Stimulated activated CD4-positive, alpha-beta T cell treated with anti-CD3 and anti-CD28 coated beads, Interleukin-4, amount 100 ng/mL, for 24 hours (primary cell): Measurements from ENCODE around the gene GBF1.

ENCODE experiments used
- DNase-seq: peaks from one replicate; pipeline ENCODE4 v3.0.0-alpha.2; 2020

The GBF1 gene

DNA sequence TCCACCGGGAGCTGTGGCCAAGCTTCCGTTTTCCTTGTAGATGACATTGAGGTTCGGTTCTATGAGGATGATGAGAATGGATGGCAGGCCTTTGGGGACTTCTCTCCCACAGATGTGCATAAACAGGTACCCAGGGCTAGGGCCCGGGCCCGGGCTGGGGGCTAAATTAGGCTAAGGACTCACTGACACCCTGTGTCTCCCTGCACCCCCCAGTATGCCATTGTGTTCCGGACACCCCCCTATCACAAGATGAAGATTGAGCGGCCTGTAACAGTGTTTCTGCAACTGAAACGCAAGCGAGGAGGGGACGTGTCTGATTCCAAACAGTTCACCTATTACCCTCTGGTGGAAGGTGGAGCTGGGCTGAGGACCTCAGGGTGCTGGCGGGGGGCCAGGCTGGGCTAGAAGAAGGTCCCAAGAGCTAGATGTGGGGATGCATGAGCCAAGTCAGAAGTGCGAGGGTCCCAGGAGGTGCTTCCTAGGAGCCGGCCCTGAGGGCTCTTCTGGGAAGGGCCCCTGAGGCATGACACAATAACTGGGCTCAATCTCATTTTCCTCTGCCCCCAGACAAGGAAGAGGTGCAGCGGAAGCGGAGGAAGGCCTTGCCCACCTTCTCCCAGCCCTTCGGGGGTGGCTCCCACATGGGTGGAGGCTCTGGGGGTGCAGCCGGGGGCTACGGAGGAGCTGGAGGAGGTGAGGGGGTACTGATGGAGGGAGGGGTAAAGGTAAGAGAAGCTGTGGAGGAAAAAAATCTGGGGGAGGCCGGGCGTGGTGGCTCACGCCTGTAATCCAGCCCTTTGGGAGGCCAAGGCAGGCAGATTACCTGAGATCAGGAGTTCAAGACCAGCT lies 153.1 kb downstream of the GBF1 start:
- DNase-seq, result no peak

DNA sequence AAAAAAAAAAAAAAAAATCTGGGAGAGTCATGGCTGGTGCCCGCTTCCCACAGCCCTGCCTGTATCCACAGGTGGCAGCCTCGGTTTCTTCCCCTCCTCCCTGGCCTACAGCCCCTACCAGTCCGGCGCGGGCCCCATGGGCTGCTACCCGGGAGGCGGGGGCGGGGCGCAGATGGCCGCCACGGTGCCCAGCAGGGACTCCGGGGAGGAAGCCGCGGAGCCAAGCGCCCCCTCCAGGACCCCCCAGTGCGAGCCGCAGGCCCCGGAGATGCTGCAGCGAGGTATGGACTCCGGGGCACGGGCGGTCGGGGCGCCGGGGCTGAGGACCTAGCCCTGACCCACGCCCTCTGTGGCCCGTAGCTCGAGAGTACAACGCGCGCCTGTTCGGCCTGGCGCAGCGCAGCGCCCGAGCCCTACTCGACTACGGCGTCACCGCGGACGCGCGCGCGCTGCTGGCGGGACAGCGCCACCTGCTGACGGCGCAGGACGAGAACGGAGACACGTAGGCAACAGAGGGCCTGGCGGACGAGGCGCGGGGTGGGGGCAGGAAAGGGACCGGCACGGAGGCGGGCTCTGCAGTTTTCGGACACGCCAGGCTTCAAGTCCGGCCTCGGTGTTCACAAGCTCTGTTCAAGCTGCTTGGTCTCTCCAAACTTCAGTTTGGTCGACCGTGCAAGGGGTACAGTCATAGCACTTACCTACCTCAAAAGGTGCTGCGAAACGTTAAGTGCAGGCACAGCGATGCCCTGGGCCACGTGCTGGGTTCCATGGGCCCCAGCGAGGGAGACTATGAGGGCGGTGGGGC lies 154.1 kb downstream of the GBF1 start:
- DNase-seq, result peak; percentile 86

DNA sequence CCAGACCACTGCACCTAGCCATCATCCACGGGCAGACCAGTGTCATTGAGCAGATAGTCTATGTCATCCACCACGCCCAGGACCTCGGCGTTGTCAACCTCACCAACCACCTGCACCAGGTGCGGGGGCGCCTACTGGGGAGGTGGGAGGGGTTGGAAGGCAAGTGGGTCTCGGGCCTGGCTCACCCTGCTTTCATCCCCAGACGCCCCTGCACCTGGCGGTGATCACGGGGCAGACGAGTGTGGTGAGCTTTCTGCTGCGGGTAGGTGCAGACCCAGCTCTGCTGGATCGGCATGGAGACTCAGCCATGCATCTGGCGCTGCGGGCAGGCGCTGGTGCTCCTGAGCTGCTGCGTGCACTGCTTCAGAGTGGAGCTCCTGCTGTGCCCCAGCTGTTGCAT lies 154.7 kb downstream of the GBF1 start:
- no peak for DNase-seq

DNA sequence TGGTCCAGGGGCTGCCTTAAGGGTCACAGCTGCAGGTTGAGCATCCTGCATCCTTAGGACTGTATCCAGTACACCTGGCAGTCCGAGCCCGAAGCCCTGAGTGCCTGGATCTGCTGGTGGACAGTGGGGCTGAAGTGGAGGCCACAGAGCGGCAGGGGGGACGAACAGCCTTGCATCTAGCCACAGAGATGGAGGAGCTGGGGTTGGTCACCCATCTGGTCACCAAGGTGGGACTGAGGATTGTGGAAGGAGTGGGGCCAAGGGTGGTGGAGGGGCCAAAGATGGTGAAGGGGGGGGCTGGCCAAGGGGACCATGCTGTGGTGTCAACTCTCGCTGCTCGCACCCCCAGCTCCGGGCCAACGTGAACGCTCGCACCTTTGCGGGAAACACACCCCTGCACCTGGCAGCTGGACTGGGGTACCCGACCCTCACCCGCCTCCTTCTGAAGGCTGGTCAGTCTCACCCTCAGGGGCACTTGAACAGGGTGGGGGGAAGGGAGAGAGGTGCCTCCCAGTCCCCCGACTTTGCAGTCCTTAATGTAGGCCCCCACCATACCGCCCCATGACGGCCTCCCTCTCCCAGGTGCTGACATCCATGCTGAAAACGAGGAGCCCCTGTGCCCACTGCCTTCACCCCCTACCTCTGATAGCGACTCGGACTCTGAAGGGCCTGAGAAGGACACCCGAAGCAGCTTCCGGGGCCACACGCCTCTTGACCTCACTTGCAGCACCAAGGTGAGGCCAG lies 155.4 kb downstream of the GBF1 start:
- DNase-seq, result no peak

DNA sequence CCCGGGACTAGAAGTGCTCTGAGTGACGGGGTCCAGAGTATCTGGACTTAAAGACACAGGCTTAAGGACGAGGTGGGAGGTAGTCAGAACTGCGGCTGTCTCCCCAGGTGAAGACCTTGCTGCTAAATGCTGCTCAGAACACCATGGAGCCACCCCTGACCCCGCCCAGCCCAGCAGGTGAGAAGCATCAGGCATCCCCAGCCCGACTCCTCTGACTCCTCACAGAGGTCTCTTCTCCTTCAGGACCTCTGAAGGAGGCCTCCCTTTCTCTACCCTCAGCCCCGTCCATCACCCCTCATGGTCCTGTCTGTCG lies 156.0 kb downstream of the GBF1 start:
- DNase-seq, result no peak

DNA sequence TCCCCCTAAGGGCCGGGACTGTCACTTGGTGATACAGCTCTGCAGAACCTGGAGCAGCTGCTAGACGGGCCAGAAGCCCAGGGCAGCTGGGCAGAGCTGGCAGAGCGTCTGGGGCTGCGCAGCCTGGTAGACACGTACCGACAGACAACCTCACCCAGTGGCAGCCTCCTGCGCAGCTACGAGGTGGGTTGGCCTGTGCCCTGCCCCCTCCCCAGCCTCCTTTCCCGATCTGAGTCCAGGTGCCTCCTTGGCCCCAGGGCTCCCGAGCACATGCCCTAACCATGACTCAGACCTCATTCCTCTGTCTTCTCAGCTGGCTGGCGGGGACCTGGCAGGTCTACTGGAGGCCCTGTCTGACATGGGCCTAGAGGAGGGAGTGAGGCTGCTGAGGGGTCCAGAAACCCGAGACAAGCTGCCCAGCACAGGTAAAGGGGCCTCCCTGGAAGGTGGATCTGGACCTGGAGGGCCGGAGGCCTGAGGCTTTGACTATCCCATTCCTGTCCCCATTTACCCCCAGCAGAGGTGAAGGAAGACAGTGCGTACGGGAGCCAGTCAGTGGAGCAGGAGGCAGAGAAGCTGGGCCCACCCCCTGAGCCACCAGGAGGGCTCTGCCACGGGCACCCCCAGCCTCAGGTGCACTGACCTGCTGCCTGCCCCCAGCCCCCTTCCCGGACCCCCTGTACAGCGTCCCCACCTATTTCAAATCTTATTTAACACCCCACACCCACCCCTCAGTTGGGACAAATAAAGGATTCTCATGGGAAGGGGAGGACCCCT lies 156.6 kb downstream of the GBF1 start:
- DNase-seq, result no peak

DNA sequence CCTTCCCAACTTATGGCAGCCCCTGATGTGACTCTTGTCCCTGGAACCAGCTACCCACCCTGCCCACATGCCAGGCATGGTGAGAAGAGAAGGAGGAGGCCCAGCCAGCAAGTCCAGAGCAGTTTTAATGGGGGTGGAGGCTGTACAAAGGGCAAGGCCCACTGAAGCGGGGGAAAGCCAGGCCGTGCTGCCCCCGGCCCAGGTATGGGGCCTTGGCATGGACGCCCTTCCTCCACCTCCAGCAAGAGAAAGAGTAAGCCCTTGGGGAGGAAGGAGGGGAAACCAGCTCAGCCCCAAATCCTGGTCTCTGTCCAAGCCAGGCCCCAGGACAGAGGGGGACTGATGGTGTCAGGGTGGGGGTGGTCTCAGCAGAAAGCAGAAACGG lies 157.2 kb downstream of the GBF1 start:
- DNase-seq, result no peak

DNA sequence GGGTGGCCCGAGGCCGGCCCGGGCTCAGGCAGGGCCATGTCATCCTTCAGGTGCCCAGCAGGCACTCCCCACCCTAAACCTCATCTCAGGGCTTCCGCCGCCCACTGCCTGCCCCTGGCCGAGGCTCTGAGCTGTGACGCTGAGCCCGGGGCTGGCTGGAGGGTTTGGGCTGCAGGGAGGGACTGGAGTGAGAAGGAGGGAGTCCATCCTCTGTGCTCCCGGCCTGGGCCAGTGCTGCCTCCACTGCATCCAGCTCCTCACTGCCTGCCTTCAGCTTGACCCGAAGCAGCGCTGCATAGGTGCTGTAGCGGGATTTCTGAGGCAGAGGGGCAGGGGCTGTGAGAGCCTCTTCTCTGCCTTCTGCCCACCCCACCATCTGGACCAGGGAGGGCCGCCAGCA lies 157.8 kb downstream of the GBF1 start:
- DNase-seq, result no peak

DNA sequence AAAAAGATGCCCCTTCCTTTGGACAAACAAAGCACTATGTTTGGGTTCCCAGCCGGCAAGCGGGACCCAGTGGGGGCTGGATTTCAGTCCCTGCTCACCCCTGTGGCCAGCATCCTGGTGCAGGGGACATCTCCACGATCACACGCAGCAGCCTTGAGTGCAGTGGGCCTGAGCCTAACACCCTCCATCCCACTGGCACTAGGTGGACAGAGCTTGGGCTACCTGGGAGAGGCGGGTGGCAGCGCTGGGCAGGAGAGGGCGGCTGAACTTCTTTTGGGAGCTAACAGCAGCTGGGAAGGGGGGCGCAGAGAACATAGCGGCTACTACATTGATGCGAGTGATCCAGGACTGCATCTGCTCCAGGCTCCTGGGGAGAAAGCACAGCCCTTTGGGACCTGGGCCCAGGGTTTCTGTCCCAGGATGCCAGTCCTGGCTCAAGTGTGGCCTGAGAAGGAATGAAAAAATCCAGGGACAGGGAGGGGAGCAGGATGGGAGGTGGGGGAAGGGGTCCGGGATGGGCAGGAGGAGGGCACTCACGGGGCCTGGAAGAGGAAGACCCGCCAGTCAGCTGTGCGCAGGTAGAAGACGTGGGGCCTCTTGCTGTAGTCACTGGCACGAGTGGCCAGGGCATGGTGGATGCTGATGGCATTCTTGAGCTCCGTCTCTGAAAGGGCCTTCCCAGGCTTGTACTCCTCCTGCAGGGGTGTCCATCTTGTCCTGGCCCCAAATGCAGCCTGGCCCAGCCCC lies 159.2 kb downstream of the GBF1 start:
- DNase-seq, result no peak

DNA sequence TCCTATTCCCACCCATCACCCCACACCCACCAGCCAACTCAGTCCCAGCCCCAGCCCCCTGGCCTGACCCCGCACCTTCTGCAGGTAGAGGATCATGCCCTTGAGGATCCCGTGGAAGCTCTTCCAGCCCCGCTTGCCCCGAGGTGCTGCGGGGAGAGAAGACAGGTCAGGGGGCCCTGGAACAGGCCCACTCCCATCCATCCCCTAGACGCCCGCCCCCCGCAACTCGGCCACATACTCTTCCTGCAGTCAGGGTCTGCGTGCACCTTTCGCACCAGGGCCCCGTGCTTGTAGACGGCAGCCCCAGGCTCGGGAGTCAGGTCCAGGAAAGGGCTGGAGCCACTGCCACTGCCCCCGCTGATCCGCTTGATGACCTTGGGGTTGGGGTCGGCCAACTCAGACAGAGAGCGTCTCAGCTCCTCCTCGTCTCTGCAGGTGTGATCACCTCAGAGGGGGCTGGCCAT lies 159.8 kb downstream of the GBF1 start:
- no peak for DNase-seq

DNA sequence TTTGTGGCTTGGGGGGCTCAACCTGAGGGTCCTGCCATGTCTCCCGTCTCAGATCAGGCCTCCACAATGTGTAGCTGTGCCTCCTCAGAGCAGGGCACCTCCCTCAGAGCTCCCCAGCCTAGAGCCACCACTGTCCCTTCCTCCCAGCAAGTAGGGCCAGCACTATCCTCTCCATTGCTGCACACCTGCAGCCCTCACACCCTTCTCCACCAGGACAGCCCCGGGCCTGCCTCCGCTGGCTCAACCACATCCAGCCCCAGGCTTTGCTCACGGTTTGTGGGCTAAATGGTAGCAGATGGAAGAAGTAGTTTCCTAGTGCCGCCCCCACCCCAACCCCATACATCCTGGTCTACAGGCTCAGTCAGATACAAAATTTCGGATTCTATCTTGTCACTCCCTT lies 160.3 kb downstream of the GBF1 start:
- no peak for DNase-seq

DNA sequence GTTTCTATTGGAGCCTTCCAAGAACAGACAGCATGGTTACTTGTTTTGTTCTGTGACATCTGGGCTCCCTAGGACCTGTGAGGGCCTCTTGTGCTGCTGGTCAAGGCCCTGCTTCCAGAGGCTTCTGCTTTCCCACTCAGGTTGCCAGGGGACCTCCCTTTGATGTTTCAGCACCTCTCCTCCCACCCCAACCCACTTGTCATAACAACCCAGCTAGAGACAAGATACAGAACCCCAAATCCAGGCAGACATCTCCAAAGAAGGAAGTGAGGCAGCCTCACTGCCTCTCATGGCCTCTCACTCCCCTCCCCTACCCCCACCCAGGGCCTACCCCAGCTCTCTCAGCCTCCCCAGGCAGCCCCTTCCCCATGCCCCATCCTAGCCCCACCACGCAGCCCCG lies 161.5 kb downstream of the GBF1 start:
- DNase-seq, result no peak

DNA sequence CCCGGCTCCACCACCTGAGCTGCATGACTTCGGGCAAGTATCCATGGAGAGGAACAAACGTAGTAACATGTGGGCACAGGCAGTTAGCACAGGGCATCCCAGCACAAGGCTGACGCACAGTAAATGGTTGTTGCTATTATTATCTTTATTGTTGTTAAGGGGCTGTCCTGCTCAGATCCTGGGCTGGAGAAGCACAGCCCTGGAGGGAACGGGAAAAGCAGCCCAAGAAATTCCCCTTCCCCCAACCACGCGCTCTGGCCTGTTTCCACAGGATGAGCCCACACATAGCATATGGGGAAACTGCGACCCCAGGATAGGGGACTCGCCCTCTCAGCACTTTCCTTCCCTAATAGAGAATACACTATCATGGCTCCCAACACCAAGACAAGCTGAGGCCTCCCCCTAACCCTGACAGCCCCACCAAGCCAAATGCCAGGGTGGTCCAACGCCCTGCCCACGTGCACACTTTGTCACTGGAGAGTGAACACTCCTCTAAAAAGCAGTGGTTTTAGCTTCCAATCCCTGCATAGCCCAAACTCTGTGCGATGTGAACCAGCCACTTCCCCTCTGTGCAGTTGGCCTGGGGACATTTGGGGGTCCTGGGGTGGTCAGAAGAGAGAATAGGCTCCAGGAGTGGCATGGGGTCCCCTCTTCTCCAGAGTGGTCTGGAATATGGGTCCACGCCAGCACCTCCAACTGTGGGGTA lies 162.2 kb downstream of the GBF1 start:
- DNase-seq, result no peak

DNA sequence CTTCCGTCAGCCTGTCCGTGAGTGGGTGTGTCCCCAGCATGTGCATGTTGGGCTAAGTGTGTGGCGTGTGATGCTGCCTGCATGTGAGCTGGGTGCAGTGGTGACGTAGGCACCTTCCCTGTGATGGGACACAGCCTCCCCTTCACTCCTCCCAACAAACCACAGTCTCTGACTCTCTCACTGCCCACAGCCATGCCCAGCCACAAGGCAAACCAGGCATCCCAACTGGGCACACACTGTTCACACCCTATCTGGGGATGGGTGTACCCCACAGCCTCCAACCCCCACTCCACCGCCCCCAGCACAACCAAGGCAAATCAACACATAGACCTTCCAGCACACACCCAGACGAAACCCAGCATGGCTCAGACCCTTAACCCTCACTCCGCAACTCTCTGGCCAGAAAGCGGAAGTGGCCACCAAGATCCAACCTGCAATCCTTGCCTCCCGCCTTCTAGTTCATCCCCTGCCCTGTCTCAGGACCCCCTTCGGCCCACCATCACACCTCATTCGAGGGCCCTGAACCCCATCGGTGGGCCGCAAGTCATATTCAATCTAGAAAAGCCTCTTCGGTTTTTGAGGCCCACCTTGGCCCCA lies 162.9 kb downstream of the GBF1 start:
- DNase-seq, result no peak

DNA sequence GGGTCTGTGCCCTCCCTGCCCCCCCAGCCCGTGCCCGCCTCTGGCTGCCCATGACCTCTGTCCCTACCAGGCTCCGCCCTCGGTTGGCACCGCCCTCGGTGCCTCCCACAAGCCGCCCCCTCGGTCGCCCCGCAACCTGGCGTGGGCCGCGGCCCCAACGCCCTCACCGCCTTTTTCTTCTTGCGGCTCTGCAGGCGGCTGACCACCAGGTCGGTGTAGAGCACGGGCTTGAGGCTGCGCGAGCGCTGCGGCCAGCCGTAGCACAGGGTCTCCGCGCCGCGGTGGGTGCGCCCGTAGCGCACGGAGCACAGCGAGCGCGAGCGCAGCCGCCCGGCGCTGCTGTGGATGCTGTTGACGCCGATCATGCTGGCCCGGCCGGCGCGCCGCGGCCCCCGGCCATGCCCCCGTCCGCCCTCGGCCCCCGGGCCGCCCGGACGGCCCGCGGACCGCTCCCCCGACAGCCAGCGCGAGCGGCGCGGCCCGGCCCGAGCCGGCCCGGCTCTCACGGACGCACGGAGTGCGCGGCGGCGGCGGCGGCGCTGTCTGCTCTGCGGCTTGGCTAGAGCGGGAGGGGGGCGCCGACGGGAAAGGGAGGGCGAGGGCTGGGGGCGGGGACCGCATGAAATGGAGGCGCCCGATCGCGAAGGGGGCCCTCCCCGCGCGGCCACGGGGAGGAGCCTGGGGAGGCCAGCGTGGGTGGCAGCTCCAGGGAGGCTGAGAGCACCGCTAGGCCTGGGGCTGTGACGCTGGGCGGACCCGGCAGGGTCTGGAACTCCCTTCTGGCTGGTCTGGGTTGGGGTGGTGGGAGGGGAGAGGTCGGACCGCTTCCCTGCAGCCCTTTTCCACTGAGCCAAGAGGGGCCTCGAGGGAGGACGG lies 163.6 kb downstream of the GBF1 start:
- DNase-seq, result peak; percentile 81

DNA sequence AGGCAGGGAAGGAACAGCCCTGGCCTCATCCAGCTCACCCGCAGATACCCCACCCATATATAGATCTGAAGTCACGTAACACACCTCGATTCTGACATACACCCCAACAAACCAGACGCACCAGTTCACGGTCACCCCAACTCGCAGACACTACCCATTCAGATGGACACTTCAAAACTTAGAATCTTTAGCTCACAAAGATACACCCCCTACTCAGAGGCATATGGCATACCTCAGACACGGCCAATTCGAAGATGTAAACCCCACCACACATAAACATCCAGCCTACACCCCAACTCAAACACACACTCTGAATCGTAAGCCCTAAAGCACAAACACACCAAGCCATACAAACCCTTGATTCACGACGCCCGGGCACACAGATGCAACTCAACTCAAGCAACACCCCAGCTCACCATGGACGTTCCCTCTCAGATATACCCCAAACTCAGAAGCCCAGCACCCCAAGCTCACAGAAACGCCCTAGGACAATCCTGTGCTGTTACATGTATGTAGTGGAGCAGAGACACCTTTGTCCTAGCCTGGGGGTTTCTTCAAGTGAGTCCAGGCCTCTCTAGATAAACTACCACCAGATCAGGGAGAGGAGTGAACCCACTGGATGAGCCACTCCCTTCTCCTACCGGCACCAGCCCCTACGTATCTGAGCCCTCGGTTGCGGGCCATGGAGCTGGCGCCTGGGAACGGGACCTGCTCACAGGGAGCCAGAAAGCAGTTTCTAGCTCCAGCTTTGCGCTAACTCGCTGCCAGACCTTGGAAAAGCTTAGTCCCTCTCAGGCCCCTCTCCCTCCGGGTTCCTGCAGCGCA lies 164.5 kb downstream of the GBF1 start:
- no peak for DNase-seq

DNA sequence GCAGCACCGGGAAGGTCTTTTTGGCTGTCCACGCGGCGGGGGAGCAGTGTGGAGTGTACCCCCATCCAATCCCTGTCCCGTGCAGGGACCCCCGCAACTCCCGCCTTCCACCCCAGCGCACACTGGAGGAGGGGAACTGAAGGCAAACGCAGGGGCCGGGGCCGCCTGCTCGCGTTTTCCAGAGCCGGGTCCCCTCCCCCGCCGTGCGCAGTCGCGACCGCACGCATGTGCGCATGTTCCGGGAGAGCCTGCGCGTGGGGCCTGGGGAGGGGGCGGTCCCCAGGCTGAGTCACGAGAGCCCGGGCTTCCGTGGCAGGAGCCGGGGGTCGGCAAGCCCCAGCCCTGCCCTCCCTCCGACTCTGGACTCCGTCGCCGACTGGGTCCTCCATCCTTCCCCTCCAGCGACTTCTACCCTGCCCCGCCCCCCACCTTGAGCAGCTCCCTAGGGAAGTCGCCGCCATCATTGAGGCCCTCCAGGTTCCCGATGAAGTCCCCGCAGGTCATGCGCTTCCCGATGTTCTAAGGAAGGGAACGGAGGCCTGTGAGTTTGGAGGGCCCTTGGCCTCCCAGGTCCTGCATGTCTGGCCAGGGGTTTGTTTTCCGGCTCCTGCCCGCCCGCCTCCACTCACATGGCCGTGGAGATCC lies 165.2 kb downstream of the GBF1 start:
- DNase-seq, result peak; percentile 67
